Spleen (tissue), 11 donors: ENCODE measurements around the gene RGL4. TPM values are rescaled to one million over a fixed set of nuclear protein-coding genes. Genes with fewer than 3 reads are reported as not detected.
A peak's percentile ranks its signal among the peaks of the same experiment; 100 is the strongest.

Experiments used
- DNase-seq: peaks from one replicate; pipeline ENCODE4 v3.0.0-alpha.2; 2020
- H3K27ac ChIP-seq, 8 donors: fragments of 200-600 bp; sonication (generic) in 7 of 8; 1 replicate in 4 of 8; 2 replicates in 4 of 8; pipeline versions ENCODE4 v1.5.0 to v1.8.0; 2016 to 2021; ENCODE audit warnings: inconsistent platforms in 4 of 8, mild to moderate bottlenecking in 4 of 8, moderate library complexity in 1 of 8
- H3K27me3 ChIP-seq, 7 donors: fragments of 200-600 bp; sonication (generic) in 6 of 7; replicated peaks in 1 of 7; 1 replicate in 4 of 7; 2 replicates in 3 of 7; pipeline versions ENCODE4 v1.5.0 to v1.8.0; 2016 to 2021; ENCODE audit warnings: inconsistent platforms in 3 of 7, mild to moderate bottlenecking in 1 of 7
- H3K36me3 ChIP-seq, 6 donors: fragments of 200-600 bp; sonication (generic) in 5 of 6; 1 replicate in 4 of 6; 2 replicates in 2 of 6; pipeline versions ENCODE4 v1.5.0 to v1.8.0; 2016 to 2021; ENCODE audit warnings: inconsistent platforms in 2 of 6
- H3K4me1 ChIP-seq, 6 donors: fragments of 200-600 bp; sonication (generic) in 5 of 6; 1 replicate in 3 of 6; 2 replicates in 3 of 6; pipeline versions ENCODE4 v1.5.0 to v1.8.0; 2016 to 2021; ENCODE audit warnings: inconsistent platforms in 3 of 6
- H3K4me3 ChIP-seq, 8 donors: fragments of 200-600 bp; sonication (generic) in 7 of 8; 1 replicate in 4 of 8; 2 replicates in 4 of 8; pipeline versions ENCODE4 v1.5.0 to v1.8.0; 2016 to 2021; ENCODE audit warnings: inconsistent platforms in 4 of 8, mild to moderate bottlenecking in 4 of 8, moderate library complexity in 2 of 8
- H3K9me3 ChIP-seq, 8 donors: fragments of 200-600 bp; sonication (generic) in 7 of 8; 1 replicate in 4 of 8; 2 replicates in 4 of 8; pipeline versions ENCODE4 v1.5.0 to v1.8.0; 2016 to 2021; ENCODE audit warnings: inconsistent platforms in 4 of 8
- CTCF ChIP-seq, 11 experiments: fragments of 200-600 bp in 7 of 11; fragments of 450-650 bp in 4 of 11; sonication (generic) in 4 of 11; IDR thresholded peaks in 8 of 11; conservative IDR thresholded peaks in 3 of 11; 1 replicate in 7 of 11; 2 replicates in 4 of 11; pipeline versions ENCODE4 v1.4.0 to v1.8.0; 2016 to 2021; ENCODE audit warnings: antibody characterized with exemption in 11 of 11, inconsistent platforms in 4 of 11, mild to moderate bottlenecking in 1 of 11
- POLR2A ChIP-seq, 3 donors: fragments of 450-650 bp; IDR thresholded peaks; one replicate each; pipeline ENCODE4 v1.5.1; 2017; ENCODE audit warnings: antibody characterized with exemption in 3 of 3, mild to moderate bottlenecking in 1 of 3
- POLR2AphosphoS5 ChIP-seq, 3 donors: sonication (generic); formaldehyde crosslinking; IDR thresholded peaks; one replicate each; pipeline ENCODE4 v1.5.1; 2017; ENCODE audit warnings: antibody characterized with exemption in 3 of 3
- WGBS, 5 donors: extraction: QIAGEN DNeasy Blood & Tissue Kit in 3 of 5; methylation state at CpG; one replicate each; pipeline versions ENCODE4 v1.1.5 to v1.1.7; 2013 to 2018; 5-methylcytosine and 5-hydroxymethylcytosine counted together
- intact Hi-C: fragments of 100-400 bp; cut with DNase I; formaldehyde crosslinking; loops from one replicate; pipeline ENCODE4 v1.15.0; 2023; ENCODE audit warnings: low total_unique reads
- polyA plus RNA-seq, 3 donors: library from polyadenylated mRNA; stranded (reverse); fragments of 200-250 nt; gene quantifications; one replicate each; pipeline ENCODE4 v1.2.1, GENCODE V29; 2013
- total RNA-seq, 7 donors: library from RNA; depleted of rRNA in 3 of 7; stranded (reverse); fragments of >200 nt in 3 of 7; fragmentation: NEBNext Ultra II Directional in 4 of 7; extraction: Animal tissue kit (Norgen Biotek cat#: 25700) in 4 of 7; gene quantifications; one replicate each; pipeline versions ENCODE4 v1.1.0 to v1.2.1, GENCODE V29; 2016 to 2021
- donor health status: healthy with polysubstance abuse.
- donor health status: DM: no; HTN: no; CAD: no; lungs with moderate emphysema.
- donor health status: DM: no; HTN: no; CAD: no.
- donor health status: Bipolar disorder and iron deficiency.
- donor health status: healthy.
- donor health status: DM: no; HTN: no; CAD: no.
- donor health status: DM: yes; HTN: yes; CAD: no.

Gene RGL4
- total and polyA plus RNA-seq, 10 donors = 9.6 to 46.6 (median 17.6) TPM

- no peak for DNase-seq
- H3K27ac ChIP-seq = no peak overlapping the region
Observed at GRCh38 chr22:23714596-23715578, 24.1 kb downstream of the RGL4 start.

GRCh38 chr22:23715806-23716375 is 25.1 kb downstream of the RGL4 start:
- peak overlapping the region in 2 of 8 donors; percentile 88 to 92 for H3K27ac ChIP-seq

More at GRCh38 chr22:23714596-23715578, 24.1 kb downstream of the RGL4 start:
- Histone ChIP-seq H3K36me3 (peaks cover 0 to 55% (median 44%) of the 10 kb centered on the region in 6 donors), H3K27me3 (no peaks in the 10 kb centered on the region), H3K4me1 (peaks cover 7 to 26% (median 21%) of the 10 kb centered on the region in 6 donors), H3K4me3 (peak overlapping the region in 1 of 8 donors; percentile 90), H3K9me3 (no peaks in the 10 kb centered on the region)
- WGBS, 5 donors = 86 to 94% (median 90%) methylated on average over 8 to 23 of the region's 23 CpGs
- no peak for TF ChIP-seq CTCF (IDR thresholded peaks at IDR 0.05 in 8 of 11, conservative IDR thresholded peaks at IDR 0.05 in 3 of 11)
- intact Hi-C loops = loop anchor here (5.0 kb wide), 1 partner anchor 72 kb away; the partner anchor contains the start of gene SMARCB1

GRCh38 chr22:23716811-23717801 is 26.3 kb downstream of the RGL4 start:
- Histone ChIP-seq H3K9me3 (no peaks in the 10 kb centered on the region), H3K27me3 (no peaks in the 10 kb centered on the region), H3K36me3 (peaks cover 0 to 33% (median 24%) of the 10 kb centered on the region in 6 donors), H3K4me3 (peak overlapping the region; percentile 72 to 96 (median 81)), H3K4me1 (peaks cover 7 to 26% (median 21%) of the 10 kb centered on the region in 6 donors), H3K27ac (peak overlapping the region; percentile 71 to 92 (median 83))
- intact Hi-C loops = loop anchor here (5.0 kb wide), 1 partner anchor 70 kb away; the partner anchor contains the start of gene SMARCB1
- TF ChIP-seq POLR2AphosphoS5 (IDR thresholded peaks at IDR 0.05) = peak; percentile 97 to 98 (median 98)
- peak in 1 of 3 donors; percentile 73 for TF ChIP-seq POLR2A (IDR thresholded peaks at IDR 0.05)
- TF ChIP-seq CTCF (IDR thresholded peaks at IDR 0.05 in 8 of 11, conservative IDR thresholded peaks at IDR 0.05 in 3 of 11) = peak in 3 of 11 experiments; percentile 15 to 25 (median 16)
- peak; percentile 96 for DNase-seq
- WGBS, 5 donors = 1 to 6% (median 4%) methylated on average over 25 to 84 of the region's 84 CpGs

More at GRCh38 chr22:23715806-23716375, 25.1 kb downstream of the RGL4 start:
- peaks cover 7 to 26% (median 21%) of the 10 kb centered on the region in 6 donors for H3K4me1 ChIP-seq
- TF ChIP-seq POLR2AphosphoS5 (IDR thresholded peaks at IDR 0.05) (no peak), POLR2A (IDR thresholded peaks at IDR 0.05) (no peak)
- H3K27me3 ChIP-seq = no peaks in the 10 kb centered on the region
- peak; percentile 76 for DNase-seq
- no peaks in the 10 kb centered on the region for H3K9me3 ChIP-seq
- H3K4me3 ChIP-seq = peak overlapping the region in 7 of 8 donors; percentile 72 to 90 (median 78)
- WGBS, 5 donors = 55 to 66% (median 62%) methylated on average over 18 of the region's 18 CpGs
- intact Hi-C loops = loop anchor here (5.0 kb wide), 1 partner anchor 71 kb away; the partner anchor contains the start of gene SMARCB1
- peaks cover 0 to 45% (median 35%) of the 10 kb centered on the region in 6 donors for H3K36me3 ChIP-seq
